Ovary (tissue), 9 donors: ENCODE results near the gene KRTAP5-4. TPM values are rescaled to one million over a fixed set of nuclear protein-coding genes. Genes with fewer than 3 reads are reported as not detected.
"Not testable (repeated sequence)": the region's sequence is repeated elsewhere in the genome, so short reads cannot be mapped to it uniquely, and the experiment has no call there.

Experiments
- DNase-seq, 5 donors: peaks; one replicate each; pipeline ENCODE4 v3.0.0-alpha.2; 2019 to 2020
- H3K27ac ChIP-seq, 2 donors: fragments of 200-600 bp; one replicate each; pipeline versions ENCODE4 v1.5.1 to v1.8.0; 2019 to 2022
- H3K27me3 ChIP-seq: fragments of 200-600 bp; one replicate; pipeline ENCODE4 v1.8.0; 2022
- H3K36me3 ChIP-seq: fragments of 200-600 bp; sonication (generic); one replicate; pipeline ENCODE4 v1.5.1; 2019
- H3K4me1 ChIP-seq: one replicate; pipeline ENCODE4 v1.8.1; 2013; ENCODE audit warnings: mild to moderate bottlenecking, moderate library complexity; ENCODE audit not compliant: insufficient read depth
- H3K4me3 ChIP-seq: fragments of 200-600 bp; sonication (generic); one replicate; pipeline ENCODE4 v1.5.1; 2017
- H3K9me3 ChIP-seq, 2 donors: fragments of 200-600 bp in 1 of 2; sonication (generic) in 1 of 2; one replicate each; pipeline versions ENCODE4 v1.5.1 to v1.8.1; 2013 to 2019; ENCODE audit warnings: mild to moderate bottlenecking in 1 of 2, moderate library complexity in 1 of 2
- CTCF ChIP-seq, 3 donors: fragments of 450-650 bp in 2 of 3; fragments of 200-600 bp in 1 of 3; IDR thresholded peaks; one replicate each; pipeline versions ENCODE4 v1.5.1 to v1.8.0; 2016 to 2022; ENCODE audit warnings: antibody characterized with exemption in 3 of 3, mild to moderate bottlenecking in 1 of 3
- EP300 ChIP-seq: sonication (generic); formaldehyde crosslinking; IDR thresholded peaks from one replicate; pipeline ENCODE4 v1.6.1; 2017; ENCODE audit warnings: antibody characterized with exemption
- POLR2A ChIP-seq: fragments of 450-650 bp; IDR thresholded peaks from one replicate; pipeline ENCODE4 v1.6.1; 2017; ENCODE audit warnings: antibody characterized with exemption, mild to moderate bottlenecking, moderate library complexity
- WGBS, 3 donors: extraction: QIAGEN DNeasy Blood & Tissue Kit in 1 of 3; methylation state at CpG; one replicate each; pipeline versions ENCODE4 v1.1.5 to v1.1.7; 2013 to 2017; 5-methylcytosine and 5-hydroxymethylcytosine counted together
- intact Hi-C, 4 donors: fragments of 100-400 bp; cut with DNase I; formaldehyde crosslinking; loops; one replicate each; pipeline versions ENCODE4 v1.11.0 to v1.15.1; 2022 to 2023
- polyA plus RNA-seq, 2 donors: library from polyadenylated mRNA; stranded (reverse); fragments of 200-250 nt in 1 of 2; fragments of 350-450 nt in 1 of 2; fragmentation: Illumina TruSeq in 1 of 2; extraction: RNeasy Lipid Tissue Mini Kit (QIAGEN cat#74804) in 1 of 2; gene quantifications; one replicate each; pipeline ENCODE4 v1.2.3, GENCODE V29; 2013 to 2014
- total RNA-seq, 7 donors: library from RNA; depleted of rRNA in 2 of 7; stranded (reverse); fragments of >200 nt in 2 of 7; fragmentation: NEBNext Ultra II Directional in 3 of 7; extraction: Animal tissue kit (Norgen Biotek cat#: 25700) in 3 of 7; gene quantifications; one replicate each; pipeline versions ENCODE4 v1.1.0 to v1.2.4, GENCODE V29; 2016 to 2023
- donor health status: DM: no; HTN: no; CAD: no; lungs with moderate emphysema.
- donor health status: DM: no; HTN: no; CAD: no.
- donor health status: Bipolar disorder and iron deficiency.
- donor health status: DM: yes; HTN: yes; CAD: no.
- donor health status: DM: no; HTN: no; CAD: no.
- donor health status: DM: yes; HTN: yes; CAD: no.

KRTAP5-4 gene
- total and polyA plus RNA-seq, 9 donors: not detected

DNA sequence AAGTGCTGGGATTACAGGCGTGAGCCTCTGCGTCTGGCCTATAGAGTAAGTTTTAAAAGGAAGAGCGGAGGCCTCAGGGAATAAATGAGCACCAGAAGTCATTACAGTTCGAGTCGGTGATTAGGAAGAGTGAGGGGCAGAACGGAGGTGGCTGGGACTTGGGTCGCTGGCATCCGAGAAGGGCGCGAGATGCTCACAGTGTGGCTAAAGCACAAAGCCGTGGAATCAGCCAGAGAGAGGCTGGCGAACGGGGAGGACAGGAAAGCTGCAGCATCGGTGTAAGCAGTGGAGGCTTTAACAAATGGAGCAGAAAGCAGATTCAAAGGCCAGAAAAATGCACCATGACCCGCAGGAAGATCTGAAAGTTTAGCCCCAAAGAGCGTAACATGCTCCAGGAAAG, 2.7 kb upstream of the KRTAP5-4 start:
- H3K4me1 ChIP-seq: no peaks in the 10 kb centered on the region
- 79 to 88% (median 84%) methylated on average over 16 of the region's 16 CpGs for WGBS, 3 donors
- no peak for DNase-seq
- no peaks in the 10 kb centered on the region for H3K27me3 ChIP-seq
- TF ChIP-seq EP300 (no peak), POLR2A (no peak), CTCF (IDR thresholded peaks at IDR 0.05) (no peak)
- H3K4me3 ChIP-seq: no peak overlapping the region
- no peaks in the 10 kb centered on the region for H3K9me3 ChIP-seq
- intact Hi-C loops: no loop called here
- no peaks in the 10 kb centered on the region for H3K36me3 ChIP-seq
- H3K27ac ChIP-seq: no peak overlapping the region

DNA sequence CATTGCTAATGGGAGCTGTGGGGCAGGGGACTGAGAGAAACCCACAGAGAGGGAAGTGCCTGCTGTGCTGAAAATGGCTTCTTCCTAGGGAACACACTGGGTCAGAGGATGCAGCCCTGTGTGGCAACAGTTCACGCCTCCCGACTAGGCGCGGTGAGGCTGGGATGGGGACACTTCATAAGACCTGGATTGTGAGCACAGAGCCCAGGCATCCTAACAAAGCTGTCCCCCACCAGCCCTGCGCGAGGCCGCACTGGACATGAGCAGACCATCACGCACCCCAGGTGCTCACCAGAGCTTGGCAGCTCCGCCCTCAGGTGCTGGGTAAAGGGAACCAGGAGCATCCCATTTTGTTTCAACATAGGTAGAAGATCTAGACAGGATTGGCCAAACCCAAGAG, 1.8 kb upstream of the KRTAP5-4 start:
- Histone ChIP-seq H3K36me3 (no peaks in the 10 kb centered on the region), H3K9me3 (no peaks in the 10 kb centered on the region), H3K27me3 (no peaks in the 10 kb centered on the region), H3K4me3 (no peak overlapping the region), H3K4me1 (no peaks in the 10 kb centered on the region), H3K27ac (no peak overlapping the region)
- TF ChIP-seq CTCF (IDR thresholded peaks at IDR 0.05): no peak
- WGBS, 3 donors: 85 to 89% (median 87%) methylated on average over 9 of the region's 9 CpGs
- intact Hi-C loops: no loop called here
- DNase-seq: no peak

- Histone ChIP-seq H3K9me3 (no peaks in the 10 kb centered on the region), H3K4me3 (no peak overlapping the region), H3K27ac (no peak overlapping the region), H3K4me1 (no peaks in the 10 kb centered on the region), H3K36me3 (no peaks in the 10 kb centered on the region), H3K27me3 (no peaks in the 10 kb centered on the region)
- intact Hi-C loops: no loop called here
- DNase-seq: no peak
- TF ChIP-seq POLR2A (no peak), EP300 (no peak), CTCF (IDR thresholded peaks at IDR 0.05) (no peak)
- 45 to 55% (median 47%) methylated on average over 10 of the region's 10 CpGs for WGBS, 3 donors
Observed at GRCh38 chr11:1619449-1619848, 2.5 kb downstream of the KRTAP5-4 start.

DNA sequence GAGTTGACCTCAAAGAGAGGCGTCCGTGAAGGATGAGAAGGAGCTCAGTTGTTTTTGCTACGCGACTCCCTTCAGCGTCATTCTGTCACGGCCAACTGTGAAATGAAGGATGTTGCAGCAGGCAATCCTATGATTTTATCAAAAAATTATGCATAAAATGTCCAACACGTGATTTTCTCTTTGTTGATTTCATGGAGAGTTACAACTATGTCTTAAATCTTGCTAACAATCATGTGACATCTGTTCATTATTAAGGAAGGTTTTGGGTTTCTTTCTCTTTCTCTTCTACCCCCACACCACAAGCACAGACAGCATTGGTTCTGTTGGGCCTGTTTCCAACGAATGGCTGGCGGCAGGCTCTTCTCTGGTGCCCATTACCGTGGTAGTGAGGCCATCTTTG, 3.7 kb downstream of the KRTAP5-4 start:
- no peaks in the 10 kb centered on the region for H3K9me3 ChIP-seq
- H3K4me1 ChIP-seq: no peaks in the 10 kb centered on the region
- H3K4me3 ChIP-seq: no peak overlapping the region
- no peak for DNase-seq
- TF ChIP-seq EP300: no peak
- TF ChIP-seq CTCF (IDR thresholded peaks at IDR 0.05): no peak
- no peak for TF ChIP-seq POLR2A
- no peaks in the 10 kb centered on the region for H3K36me3 ChIP-seq
- WGBS, 3 donors: 58 to 67% (median 59%) methylated on average over 10 of the region's 10 CpGs
- no peaks in the 10 kb centered on the region for H3K27me3 ChIP-seq
- intact Hi-C loops: no loop called here
- H3K27ac ChIP-seq: no peak overlapping the region

DNA sequence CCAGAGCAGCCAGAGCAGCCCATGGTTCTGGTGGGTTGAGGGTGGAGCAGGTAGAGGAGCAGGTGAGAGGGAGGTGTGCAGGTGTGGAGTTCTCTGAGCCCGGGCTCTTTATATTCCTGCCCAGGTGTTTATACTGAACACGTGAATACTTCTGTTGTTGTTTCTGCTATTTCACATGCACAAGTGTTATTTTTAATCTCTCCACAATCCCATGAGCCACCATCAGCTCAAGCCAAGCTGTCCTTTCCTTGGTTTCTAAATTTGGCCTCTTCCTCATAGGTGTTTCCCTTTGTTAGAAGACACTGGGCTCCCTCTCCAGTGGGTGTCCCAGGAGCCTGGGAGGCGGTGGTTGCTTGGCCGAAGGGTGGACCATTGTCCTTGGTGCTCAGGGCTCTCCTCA, 13.6 kb downstream of the KRTAP5-4 start, which contains the start of gene KRTAP5-3:
TSS of gene KRTAP5-3 (minus strand) at position 101 of the 400 bp plus-strand sequence. CDS start at position 23, 78 bp downstream.
- Histone ChIP-seq H3K27ac (no peak within 1 kb of the TSS), H3K4me3 (no peak within 1 kb of the TSS), H3K27me3 (no peaks in the 10 kb centered on the region), H3K9me3 (no peaks in the 10 kb centered on the region), H3K4me1 (no peaks in the 10 kb centered on the region), H3K36me3 (no peaks in the 10 kb centered on the region)
- TF ChIP-seq CTCF (IDR thresholded peaks at IDR 0.05): no peak
- TF ChIP-seq POLR2A: no peak
- no peak for TF ChIP-seq EP300
- DNase-seq: no peak
- intact Hi-C loops: no loop called here
- WGBS, 3 donors: 56 to 67% (median 59%) methylated on average over 4 of the region's 4 CpGs

GRCh38 chr11:1607901-1608300, 14.0 kb downstream of the KRTAP5-4 start:
- H3K9me3 ChIP-seq, intact Hi-C loops, DNase-seq, H3K36me3 ChIP-seq, H3K4me3 ChIP-seq, H3K27ac ChIP-seq, H3K27me3 ChIP-seq, H3K4me1 ChIP-seq: not testable (repeated sequence)
- 0 to 11% (median 6%) methylated on average over 1 to 5 of the region's 5 CpGs for WGBS, 3 donors

DNA sequence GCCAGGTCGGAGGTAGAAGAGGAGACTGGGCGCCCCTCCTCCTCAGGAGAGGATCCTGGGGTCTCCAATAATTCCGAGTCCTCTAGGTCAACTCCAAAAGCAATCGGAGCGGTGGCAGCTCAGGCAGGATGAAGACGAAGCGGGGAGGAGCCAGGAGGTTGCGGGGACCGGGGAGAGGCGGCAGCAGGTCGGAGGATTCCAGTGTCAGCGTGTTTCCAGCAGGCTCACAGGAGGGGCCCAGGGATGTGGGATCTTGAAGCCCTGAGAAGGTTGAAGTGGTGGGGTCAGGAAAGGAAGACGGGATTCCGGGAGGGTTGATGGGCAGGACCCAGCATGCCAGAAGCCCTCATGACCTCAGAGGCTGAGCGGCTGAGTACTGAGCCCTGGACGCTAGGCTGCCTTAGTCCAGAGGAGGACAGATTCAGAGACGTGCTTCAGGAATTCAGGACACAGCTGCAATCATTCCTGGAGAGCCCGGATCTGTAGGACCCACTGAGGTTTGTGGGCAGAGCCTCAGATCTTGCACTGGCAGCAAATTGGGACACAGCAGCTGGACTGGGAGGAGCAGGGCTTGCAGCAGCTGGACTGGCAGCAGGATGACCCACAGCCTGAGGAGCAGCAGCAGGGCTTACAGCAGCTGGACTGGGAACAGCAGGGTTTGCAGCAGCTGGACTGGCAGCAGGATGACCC, 14.6 kb downstream of the KRTAP5-4 start:
- 21 to 29% (median 28%) methylated on average over 18 of the region's 18 CpGs for WGBS, 3 donors
- intact Hi-C loops, H3K27me3 ChIP-seq: not testable (repeated sequence)

More for the DNA sequence above, 14.6 kb downstream of the KRTAP5-4 start:
- not testable (repeated sequence) for H3K27ac ChIP-seq, H3K4me1 ChIP-seq, H3K4me3 ChIP-seq, H3K9me3 ChIP-seq, H3K36me3 ChIP-seq, DNase-seq
